Frontal cortex (tissue), 4 donors: ENCODE measurements around the gene MDFIC2. TPM values are rescaled to one million over a fixed set of nuclear protein-coding genes. Genes with fewer than 3 reads are reported as not detected.

Experiments used
- DNase-seq, 2 donors: peaks; one replicate each; pipeline ENCODE4 v3.0.0; 2012; ENCODE audit warnings: low spot score in 2 of 2
- FAIRE-seq: peaks from 2 replicates; lab custom pipeline; 2012; peaks lifted over from hg19 to GRCh38; lab: Jason Lieb, UNC
- total RNA-seq: library from RNA; depleted of rRNA; stranded (reverse); fragments of >200 nt; gene quantifications from one replicate; pipeline ENCODE4 v1.2.3, GENCODE V29; 2014
- donor health status: control.
- donor health status: control.
- donor health status: control.

Gene MDFIC2
- total RNA-seq, 1 donor from 2014 or later = not detected

GRCh38 chr3:70186221-70186620 is 126.2 kb downstream of the MDFIC2 start:
- FAIRE-seq = no peak
- DNase-seq = no peak

- DNase-seq (no peak), FAIRE-seq (no peak)
Observed at GRCh38 chr3:70185661-70186060, 126.8 kb downstream of the MDFIC2 start.

GRCh38 chr3:70183781-70184504 is 128.5 kb downstream of the MDFIC2 start:
- DNase-seq = no peak
- no peak for FAIRE-seq

GRCh38 chr3:70182166-70182565 is 130.3 kb downstream of the MDFIC2 start:
- FAIRE-seq = no peak
- no peak for DNase-seq

- DNase-seq = no peak
- no peak for FAIRE-seq
Observed at GRCh38 chr3:70180664-70181063, 131.8 kb downstream of the MDFIC2 start.

GRCh38 chr3:70179111-70179510 is 133.3 kb downstream of the MDFIC2 start:
- DNase-seq = no peak
- FAIRE-seq = no peak

- FAIRE-seq = no peak
- no peak for DNase-seq
Observed at GRCh38 chr3:70177881-70178645, 134.4 kb downstream of the MDFIC2 start.

- DNase-seq (no peak), FAIRE-seq (no peak)
Observed at GRCh38 chr3:70176224-70176623, 136.2 kb downstream of the MDFIC2 start.

- FAIRE-seq = no peak
Observed at GRCh38 chr3:70156808-70157207, 155.6 kb downstream of the MDFIC2 start.

GRCh38 chr3:70150599-70150998 is 161.8 kb downstream of the MDFIC2 start:
- no peak for FAIRE-seq
- DNase-seq = no peak

More at GRCh38 chr3:70156808-70157207, 155.6 kb downstream of the MDFIC2 start:
- no peak for DNase-seq

- no peak for FAIRE-seq
- no peak for DNase-seq
Observed at GRCh38 chr3:70149714-70150400, 162.6 kb downstream of the MDFIC2 start.
